ENCODE measurements around the gene FAF1. TPM values are rescaled to one million over a fixed set of nuclear protein-coding genes. Genes with fewer than 3 reads are reported as not detected.

Gene FAF1
- total RNA-seq, 1 experiment from 2014 or later = 78.7 TPM

GRCh38 chr1:50474859-50475809 lies 484.9 kb downstream of the FAF1 start:
- H3K9me3 Mint-ChIP-seq (ENCODE audit: unreplicated experiment) = no peaks in the 10 kb centered on the region
- no peak for DNase-seq
- TF ChIP-seq CTCF (IDR thresholded peaks at IDR 0.05; ENCODE audit: insufficient read depth in 1 of 2, low read depth in 1 of 2, low read length in 1 of 2, severe bottlenecking in 1 of 2, unreplicated experiment in 1 of 2) = no peak
- H3K4me3 ChIP-seq (ENCODE audit: low read depth, low read length) = no peak overlapping the region
- H3K27me3 Mint-ChIP-seq (ENCODE audit: insufficient read depth, unreplicated experiment) = no peaks in the 10 kb centered on the region
- peaks cover 6% of the 10 kb centered on the region for H3K36me3 Mint-ChIP-seq (ENCODE audit: insufficient read depth, unreplicated experiment)
- ChIA-PET CTCF (no interaction called here), POLR2A (interaction anchor here (0.5 kb wide), 1 partner anchor 98 kb away, joined by 3 read pairs; no protein-coding TSS in a partner anchor)
- H3K9me3 ChIP-seq = no peaks in the 10 kb centered on the region
- no TSS peak for BruUV-seq (replicated peaks)
- peaks cover 17% of the 10 kb centered on the region for H3K4me1 ChIP-seq
- no peak overlapping the region for H3K27ac Mint-ChIP-seq (ENCODE audit: unreplicated experiment)
- H3K4me3 Mint-ChIP-seq (ENCODE audit: unreplicated experiment) = no peak overlapping the region
- H3K4me1 Mint-ChIP-seq (ENCODE audit: low read depth, unreplicated experiment) = no peaks in the 10 kb centered on the region
- intact Hi-C loops (cut with micrococcal nuclease; ENCODE audit: unreplicated experiment) = no loop called here
- no peaks in the 10 kb centered on the region for H3K27me3 ChIP-seq (replicated peaks; ENCODE audit: control insufficient read depth, insufficient read depth, low read length)
- no peaks in the 10 kb centered on the region; the same call in 1 of the 2 replicates for H3K36me3 ChIP-seq (ENCODE audit: control insufficient read depth, insufficient read depth, low read length)

- no peak overlapping the region for H3K4me3 Mint-ChIP-seq (ENCODE audit: unreplicated experiment)
- no peaks in the 10 kb centered on the region for H3K9me3 Mint-ChIP-seq (ENCODE audit: unreplicated experiment)
- no peaks in the 10 kb centered on the region for H3K27me3 Mint-ChIP-seq (ENCODE audit: insufficient read depth, unreplicated experiment)
- Histone ChIP-seq H3K36me3 (ENCODE audit: control insufficient read depth, insufficient read depth, low read length) (no peaks in the 10 kb centered on the region; the same call in 1 of the 2 replicates), H3K4me1 (peaks cover 17% of the 10 kb centered on the region), H3K9me3 (no peaks in the 10 kb centered on the region), H3K27me3 (replicated peaks; ENCODE audit: control insufficient read depth, insufficient read depth, low read length) (no peaks in the 10 kb centered on the region), H3K4me3 (ENCODE audit: low read depth, low read length) (no peak overlapping the region)
- H3K27ac Mint-ChIP-seq (ENCODE audit: unreplicated experiment) = no peak overlapping the region
- H3K4me1 Mint-ChIP-seq (ENCODE audit: low read depth, unreplicated experiment) = no peaks in the 10 kb centered on the region
- peaks cover 13% of the 10 kb centered on the region for H3K36me3 Mint-ChIP-seq (ENCODE audit: insufficient read depth, unreplicated experiment)
- CTCF ChIA-PET = no interaction called here
- BruUV-seq (replicated peaks) = no TSS peak
- DNase-seq = no peak
- intact Hi-C loops (cut with micrococcal nuclease; ENCODE audit: unreplicated experiment) = no loop called here
- no peak for TF ChIP-seq CTCF (IDR thresholded peaks at IDR 0.05; ENCODE audit: insufficient read depth in 1 of 2, low read depth in 1 of 2, low read length in 1 of 2, severe bottlenecking in 1 of 2, unreplicated experiment in 1 of 2)
- POLR2A ChIA-PET = no interaction called here
Measured at GRCh38 chr1:50473513-50473912, 486.6 kb downstream of the FAF1 start.

GRCh38 chr1:50471967-50472366 lies 488.1 kb downstream of the FAF1 start:
- Histone ChIP-seq H3K27me3 (replicated peaks; ENCODE audit: control insufficient read depth, insufficient read depth, low read length) (no peaks in the 10 kb centered on the region), H3K4me3 (ENCODE audit: low read depth, low read length) (no peak overlapping the region), H3K4me1 (peaks cover 17% of the 10 kb centered on the region), H3K36me3 (ENCODE audit: control insufficient read depth, insufficient read depth, low read length) (no peaks in the 10 kb centered on the region; the same call in 1 of the 2 replicates), H3K9me3 (no peaks in the 10 kb centered on the region)
- H3K36me3 Mint-ChIP-seq (ENCODE audit: insufficient read depth, unreplicated experiment) = peaks cover 13% of the 10 kb centered on the region
- no peaks in the 10 kb centered on the region for H3K9me3 Mint-ChIP-seq (ENCODE audit: unreplicated experiment)
- ChIA-PET CTCF (interaction anchor here (0.7 kb wide), 1 partner anchor 149 kb away, joined by 3 read pairs; no protein-coding TSS in a partner anchor), POLR2A (no interaction called here)
- no peak for TF ChIP-seq CTCF (IDR thresholded peaks at IDR 0.05; ENCODE audit: insufficient read depth in 1 of 2, low read depth in 1 of 2, low read length in 1 of 2, severe bottlenecking in 1 of 2, unreplicated experiment in 1 of 2)
- no peak overlapping the region for H3K27ac Mint-ChIP-seq (ENCODE audit: unreplicated experiment)
- intact Hi-C loops (cut with micrococcal nuclease; ENCODE audit: unreplicated experiment) = no loop called here
- H3K27me3 Mint-ChIP-seq (ENCODE audit: insufficient read depth, unreplicated experiment) = no peaks in the 10 kb centered on the region
- BruUV-seq (replicated peaks) = no TSS peak
- H3K4me1 Mint-ChIP-seq (ENCODE audit: low read depth, unreplicated experiment) = no peaks in the 10 kb centered on the region
- DNase-seq = no peak
- H3K4me3 Mint-ChIP-seq (ENCODE audit: unreplicated experiment) = no peak overlapping the region
